ENCODE measurements around the gene SETMAR.

SETMAR gene

GRCh38 chr3:4355401-4356219, 52.4 kb downstream of the SETMAR start:
- no peak for DNase-seq

GRCh38 chr3:4356220-4356540, 53.0 kb downstream of the SETMAR start:
- DNase-seq = no peak

GRCh38 chr3:4356546-4357410, 53.6 kb downstream of the SETMAR start:
- no peak for DNase-seq

GRCh38 chr3:4358273-4358672, 55.1 kb downstream of the SETMAR start:
- DNase-seq = no peak

GRCh38 chr3:4359805-4360502, 56.8 kb downstream of the SETMAR start:
- DNase-seq = no peak

- DNase-seq = no peak
Observed at GRCh38 chr3:4360817-4361216, 57.6 kb downstream of the SETMAR start.

- no peak for DNase-seq
Observed at GRCh38 chr3:4362523-4362922, 59.4 kb downstream of the SETMAR start.
